Ishikawa (cell line): ENCODE measurements around the gene CD59.

Experiments used
- CEBPB ChIP-seq: IDR thresholded peaks from 2 replicates; pipeline ENCODE4 v1.6.1; 2012
- CREB1 ChIP-seq: IDR thresholded peaks from 2 replicates; pipeline ENCODE4 v1.6.1; 2012; ENCODE audit warnings: low read depth
- EP300 ChIP-seq: IDR thresholded peaks from 2 replicates; pipeline ENCODE4 v1.6.1; 2012; ENCODE audit warnings: borderline replicate concordance
- FOXM1 ChIP-seq: IDR thresholded peaks from 2 replicates; pipeline ENCODE4 v1.6.1; 2012; ENCODE audit warnings: low read depth, borderline replicate concordance
- NFIC ChIP-seq: IDR thresholded peaks from 2 replicates; pipeline ENCODE4 v1.6.1; 2012
- TAF1 ChIP-seq: IDR thresholded peaks from 2 replicates; pipeline ENCODE4 v1.6.1; 2012; ENCODE audit warnings: low read depth, mild to moderate bottlenecking
- TEAD4 ChIP-seq: IDR thresholded peaks from 2 replicates; pipeline ENCODE4 v1.6.1; 2012
- TF ChIP-seq, protein P1 (sequence below): IDR thresholded peaks from 2 replicates; pipeline ENCODE4 v1.6.1; 2012
- TF ChIP-seq, protein P2 (sequence below): IDR thresholded peaks from 2 replicates; pipeline ENCODE4 v1.6.1; 2012; ENCODE audit warnings: low read depth, mild to moderate bottlenecking

- TF ChIP-seq FOXM1 (no peak), NFIC (no peak), EP300 (no peak), TEAD4 (no peak), CREB1 (no peak), CEBPB (no peak), TAF1 (no peak)
- TF ChIP-seq, protein P1, sequence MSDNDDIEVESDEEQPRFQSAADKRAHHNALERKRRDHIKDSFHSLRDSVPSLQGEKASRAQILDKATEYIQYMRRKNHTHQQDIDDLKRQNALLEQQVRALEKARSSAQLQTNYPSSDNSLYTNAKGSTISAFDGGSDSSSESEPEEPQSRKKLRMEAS, result no peak
- TF ChIP-seq, protein P2, sequence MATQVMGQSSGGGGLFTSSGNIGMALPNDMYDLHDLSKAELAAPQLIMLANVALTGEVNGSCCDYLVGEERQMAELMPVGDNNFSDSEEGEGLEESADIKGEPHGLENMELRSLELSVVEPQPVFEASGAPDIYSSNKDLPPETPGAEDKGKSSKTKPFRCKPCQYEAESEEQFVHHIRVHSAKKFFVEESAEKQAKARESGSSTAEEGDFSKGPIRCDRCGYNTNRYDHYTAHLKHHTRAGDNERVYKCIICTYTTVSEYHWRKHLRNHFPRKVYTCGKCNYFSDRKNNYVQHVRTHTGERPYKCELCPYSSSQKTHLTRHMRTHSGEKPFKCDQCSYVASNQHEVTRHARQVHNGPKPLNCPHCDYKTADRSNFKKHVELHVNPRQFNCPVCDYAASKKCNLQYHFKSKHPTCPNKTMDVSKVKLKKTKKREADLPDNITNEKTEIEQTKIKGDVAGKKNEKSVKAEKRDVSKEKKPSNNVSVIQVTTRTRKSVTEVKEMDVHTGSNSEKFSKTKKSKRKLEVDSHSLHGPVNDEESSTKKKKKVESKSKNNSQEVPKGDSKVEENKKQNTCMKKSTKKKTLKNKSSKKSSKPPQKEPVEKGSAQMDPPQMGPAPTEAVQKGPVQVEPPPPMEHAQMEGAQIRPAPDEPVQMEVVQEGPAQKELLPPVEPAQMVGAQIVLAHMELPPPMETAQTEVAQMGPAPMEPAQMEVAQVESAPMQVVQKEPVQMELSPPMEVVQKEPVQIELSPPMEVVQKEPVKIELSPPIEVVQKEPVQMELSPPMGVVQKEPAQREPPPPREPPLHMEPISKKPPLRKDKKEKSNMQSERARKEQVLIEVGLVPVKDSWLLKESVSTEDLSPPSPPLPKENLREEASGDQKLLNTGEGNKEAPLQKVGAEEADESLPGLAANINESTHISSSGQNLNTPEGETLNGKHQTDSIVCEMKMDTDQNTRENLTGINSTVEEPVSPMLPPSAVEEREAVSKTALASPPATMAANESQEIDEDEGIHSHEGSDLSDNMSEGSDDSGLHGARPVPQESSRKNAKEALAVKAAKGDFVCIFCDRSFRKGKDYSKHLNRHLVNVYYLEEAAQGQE, result no peak
These were observed 67.1 kb downstream of the CD59 start for GRCh38 chr11:33668951-33669596.
